HG02623 (cell line): ENCODE data around the gene CLPX.
"Not testable (repeated sequence)": the region's sequence is repeated elsewhere in the genome, so short reads cannot be mapped to it uniquely, and the experiment has no call there.

Experiments used
- ATAC-seq: cut with Tn5 transposase; IDR thresholded peaks from one replicate; pipeline ENCODE4 v1.9.1; 2021; ENCODE audit warnings: moderate library complexity; ENCODE audit not compliant: unreplicated experiment

The CLPX gene

GRCh38 chr15:65207280-65207840, 22.2 kb upstream of the CLPX start:
- ATAC-seq = no peak

GRCh38 chr15:65206750-65207149, 21.6 kb upstream of the CLPX start:
- ATAC-seq = no peak

GRCh38 chr15:65204931-65205660, 20.0 kb upstream of the CLPX start:
- ATAC-seq = no peak

GRCh38 chr15:65204236-65204930, 19.2 kb upstream of the CLPX start:
- no peak for ATAC-seq

- no peak for ATAC-seq
Measured at GRCh38 chr15:65201918-65202317, 16.8 kb upstream of the CLPX start.

GRCh38 chr15:65198571-65198970, 13.4 kb upstream of the CLPX start:
- no peak for ATAC-seq

GRCh38 chr15:65197337-65197645, 12.1 kb upstream of the CLPX start:
- no peak for ATAC-seq

- ATAC-seq = no peak
Measured at GRCh38 chr15:65196637-65197336, 11.6 kb upstream of the CLPX start.

- ATAC-seq = no peak
Measured at GRCh38 chr15:65195548-65195923, 10.4 kb upstream of the CLPX start.

- ATAC-seq = no peak
Measured at GRCh38 chr15:65194826-65195547, 9.8 kb upstream of the CLPX start.

GRCh38 chr15:65192016-65192415, 6.9 kb upstream of the CLPX start:
- no peak for ATAC-seq

- ATAC-seq = no peak
Measured at GRCh38 chr15:65189102-65189740, 4.1 kb upstream of the CLPX start.

- not testable (repeated sequence) for ATAC-seq
Measured at GRCh38 chr15:65188472-65188871, 3.3 kb upstream of the CLPX start.

GRCh38 chr15:65184305-65184867, 756 bp downstream of the CLPX start:
- ATAC-seq = peak; percentile 27

GRCh38 chr15:65183865-65184159, 1.3 kb downstream of the CLPX start:
- no peak for ATAC-seq

GRCh38 chr15:65182538-65182937, 2.6 kb downstream of the CLPX start:
- no peak for ATAC-seq

- ATAC-seq = not testable (repeated sequence)
Measured at GRCh38 chr15:65181582-65182353, 3.4 kb downstream of the CLPX start.

GRCh38 chr15:65180167-65180566, 5.0 kb downstream of the CLPX start:
- no peak for ATAC-seq

- no peak for ATAC-seq
Measured at GRCh38 chr15:65177901-65178300, 7.2 kb downstream of the CLPX start.

- ATAC-seq = no peak
Measured at GRCh38 chr15:65176056-65176455, 9.1 kb downstream of the CLPX start.
